MM.1S (cell line): ENCODE measurements around the gene AGAP1.

ENCODE experiments used
- CTCF ChIP-seq: fragments of 300-600 bp; sonication (generic); IDR thresholded peaks from 2 replicates; pipeline ENCODE4 v1.5.1; 2016; ENCODE audit warnings: antibody characterized with exemption, low read length, mixed read lengths
- EZH2 ChIP-seq: fragments of 300-600 bp; sonication (generic); optimal IDR thresholded peaks from 2 replicates; pipeline ENCODE3; 2017; ENCODE audit warnings: low read depth, mild to moderate bottlenecking, antibody characterized with exemption, low read length, mixed read lengths

- TF ChIP-seq CTCF (no peak), EZH2 (no peak)
These were observed 74.0 kb downstream of the AGAP1 start for GRCh38 chr2:235567842-235568241.
